ENCODE data around the gene DAG1.

Gene DAG1

GRCh38 chr3:49460188-49460890 is 9.7 kb upstream of the DAG1 start:
- H3K4me3 ChIP-seq (ENCODE audit: low read depth, low read length), result no peak overlapping the region
- TF ChIP-seq CTCF (IDR thresholded peaks at IDR 0.05; ENCODE audit: borderline replicate concordance, insufficient read depth, low read depth, low read length), result no peak

GRCh38 chr3:49460956-49461355 is 9.1 kb upstream of the DAG1 start:
- no peak overlapping the region for H3K4me3 ChIP-seq (ENCODE audit: low read depth, low read length)
- no peak for TF ChIP-seq CTCF (IDR thresholded peaks at IDR 0.05; ENCODE audit: borderline replicate concordance, insufficient read depth, low read depth, low read length)

- no peak for TF ChIP-seq CTCF (IDR thresholded peaks at IDR 0.05; ENCODE audit: borderline replicate concordance, insufficient read depth, low read depth, low read length)
- no peak overlapping the region for H3K4me3 ChIP-seq (ENCODE audit: low read depth, low read length)
These were observed 8.5 kb upstream of the DAG1 start for GRCh38 chr3:49461443-49462171.

GRCh38 chr3:49462222-49462621 is 7.8 kb upstream of the DAG1 start:
- H3K4me3 ChIP-seq (ENCODE audit: low read depth, low read length), result no peak overlapping the region
- TF ChIP-seq CTCF (IDR thresholded peaks at IDR 0.05; ENCODE audit: borderline replicate concordance, insufficient read depth, low read depth, low read length), result no peak

GRCh38 chr3:49465270-49466034 is 4.6 kb upstream of the DAG1 start:
- H3K4me3 ChIP-seq (ENCODE audit: low read depth, low read length), result no peak overlapping the region
- TF ChIP-seq CTCF (IDR thresholded peaks at IDR 0.05; ENCODE audit: borderline replicate concordance, insufficient read depth, low read depth, low read length), result no peak

- no peak for TF ChIP-seq CTCF (IDR thresholded peaks at IDR 0.05; ENCODE audit: borderline replicate concordance, insufficient read depth, low read depth, low read length)
These were observed 4.0 kb upstream of the DAG1 start for GRCh38 chr3:49466085-49466484.

More at GRCh38 chr3:49466085-49466484, 4.0 kb upstream of the DAG1 start:
- H3K4me3 ChIP-seq (ENCODE audit: low read depth, low read length), result no peak overlapping the region

Measured in GM12875 (cell line).